Liver (tissue), 9 donors: ENCODE results near the gene ACP7. TPM values are rescaled to one million over a fixed set of nuclear protein-coding genes. Genes with fewer than 3 reads are reported as not detected.
A peak's percentile ranks its signal among the peaks of the same experiment; 100 is the strongest.

ENCODE experiments used
- DNase-seq: peaks from one replicate; pipeline ENCODE4 v3.0.0-alpha.2; 2017; ENCODE audit warnings: low spot score
- H3K27ac ChIP-seq, 2 donors: one replicate each; pipeline ENCODE4 v1.7.0; 2013; ENCODE audit warnings: inconsistent platforms in 2 of 2, low read length in 2 of 2, control low read depth in 1 of 2, low read depth in 1 of 2, mild to moderate bottlenecking in 1 of 2
- H3K27me3 ChIP-seq, 4 donors: one replicate each; pipeline versions ENCODE4 v1.6.1 to v1.7.0; 2013; ENCODE audit warnings: low read length in 3 of 4, inconsistent platforms in 1 of 4, mild to moderate bottlenecking in 1 of 4, moderate library complexity in 1 of 4; ENCODE audit not compliant: control insufficient read depth in 4 of 4, insufficient read depth in 4 of 4
- H3K36me3 ChIP-seq, 4 donors: one replicate each; pipeline versions ENCODE4 v1.6.1 to v1.7.0; 2013; ENCODE audit warnings: low read length in 3 of 4, mild to moderate bottlenecking in 3 of 4, low read depth in 1 of 4, moderate library complexity in 1 of 4; ENCODE audit not compliant: control insufficient read depth in 4 of 4, insufficient read depth in 3 of 4
- H3K4me1 ChIP-seq, 4 donors: one replicate each; pipeline versions ENCODE4 v1.6.1 to v1.7.0; 2013; ENCODE audit warnings: low read length in 3 of 4, mild to moderate bottlenecking in 3 of 4, moderate library complexity in 1 of 4; ENCODE audit not compliant: control insufficient read depth in 4 of 4, insufficient read depth in 4 of 4
- H3K4me3 ChIP-seq, 3 donors: one replicate each; pipeline versions ENCODE4 v1.6.1 to v1.7.0; 2013; ENCODE audit warnings: low read length in 3 of 3, control low read depth in 1 of 3, low read depth in 1 of 3, mild to moderate bottlenecking in 1 of 3
- H3K9ac ChIP-seq, 2 donors: one replicate each; pipeline ENCODE4 v1.7.0; 2013; ENCODE audit warnings: low read length in 2 of 2, mild to moderate bottlenecking in 2 of 2, moderate library complexity in 2 of 2, control low read depth in 1 of 2, low read depth in 1 of 2
- H3K9me3 ChIP-seq, 4 donors: one replicate each; pipeline versions ENCODE4 v1.6.1 to v1.7.0; 2013; ENCODE audit warnings: low read length in 3 of 4; ENCODE audit not compliant: control insufficient read depth in 4 of 4
- ATF3 ChIP-seq: IDR thresholded peaks from 2 replicates; pipeline ENCODE4 v1.6.1; 2016; ENCODE audit warnings: antibody characterized with exemption
- CTCF ChIP-seq: fragments of 150-350 bp; IDR thresholded peaks from 2 replicates; pipeline ENCODE4 v1.5.1; 2017; ENCODE audit warnings: improper control_type of control experiment, low read depth, low read length; ENCODE audit not compliant: missing input control
- EGR1 ChIP-seq, 2 donors: IDR thresholded peaks; 2 replicates each; pipeline ENCODE4 v1.6.1; 2016 to 2018; ENCODE audit warnings: antibody characterized with exemption in 2 of 2, low read depth in 2 of 2
- FOXA1 ChIP-seq: IDR thresholded peaks from 2 replicates; pipeline ENCODE4 v1.6.1; 2016; ENCODE audit warnings: antibody characterized with exemption
- FOXA2 ChIP-seq: IDR thresholded peaks from 2 replicates; pipeline ENCODE4 v1.6.1; 2016; ENCODE audit warnings: antibody characterized with exemption
- GABPA ChIP-seq, 2 donors: IDR thresholded peaks in 1 of 2; conservative IDR thresholded peaks in 1 of 2; 2 replicates each; pipeline ENCODE4 v1.6.1; 2016; ENCODE audit warnings: antibody characterized with exemption in 2 of 2, mild to moderate bottlenecking in 1 of 2, moderate library complexity in 1 of 2
- HNF4A ChIP-seq, 2 donors: conservative IDR thresholded peaks; 2 replicates each; pipeline ENCODE4 v1.6.1; 2016; ENCODE audit warnings: antibody characterized with exemption in 2 of 2, mild to moderate bottlenecking in 2 of 2
- HNF4G ChIP-seq: IDR thresholded peaks from 2 replicates; pipeline ENCODE4 v1.6.1; 2016; ENCODE audit warnings: antibody characterized with exemption
- JUND ChIP-seq, 2 donors: IDR thresholded peaks; 2 replicates each; pipeline ENCODE4 v1.6.1; 2016; ENCODE audit warnings: antibody characterized with exemption in 2 of 2
- MAX ChIP-seq: IDR thresholded peaks from 2 replicates; pipeline ENCODE4 v1.6.1; 2016; ENCODE audit warnings: antibody characterized with exemption
- NR2F2 ChIP-seq: IDR thresholded peaks from 2 replicates; pipeline ENCODE4 v1.6.1; 2016; ENCODE audit warnings: antibody characterized with exemption
- RAD21 ChIP-seq, 2 donors: IDR thresholded peaks; 2 replicates each; pipeline ENCODE4 v1.6.1; 2016; ENCODE audit warnings: antibody characterized with exemption in 2 of 2, mild to moderate bottlenecking in 2 of 2
- REST ChIP-seq: IDR thresholded peaks from 2 replicates; pipeline ENCODE4 v1.6.1; 2016; ENCODE audit warnings: antibody characterized with exemption, mild to moderate bottlenecking
- RXRA ChIP-seq, 2 donors: IDR thresholded peaks; 2 replicates each; pipeline ENCODE4 v1.6.1; 2017 to 2018; ENCODE audit warnings: antibody characterized with exemption in 2 of 2, mild to moderate bottlenecking in 1 of 2
- SP1 ChIP-seq: IDR thresholded peaks from 2 replicates; pipeline ENCODE4 v1.6.1; 2018; ENCODE audit warnings: antibody characterized with exemption, mild to moderate bottlenecking
- TAF1 ChIP-seq: conservative IDR thresholded peaks from 2 replicates; pipeline ENCODE4 v1.6.1; 2016; ENCODE audit warnings: antibody characterized with exemption, mild to moderate bottlenecking
- YY1 ChIP-seq: IDR thresholded peaks from 2 replicates; pipeline ENCODE4 v1.6.1; 2016; ENCODE audit warnings: antibody characterized with exemption, mild to moderate bottlenecking
- ZBTB33 ChIP-seq: IDR thresholded peaks from 2 replicates; pipeline ENCODE4 v1.6.1; 2016; ENCODE audit warnings: antibody characterized with exemption
- WGBS: extraction: QIAGEN DNeasy Blood & Tissue Kit; methylation state at CpG from one replicate; pipeline ENCODE4 v1.1.7; 2013; 5-methylcytosine and 5-hydroxymethylcytosine counted together
- polyA plus RNA-seq, 2 donors: library from polyadenylated mRNA; stranded (reverse) in 1 of 2; unstranded in 1 of 2; fragments of 200-250 nt in 1 of 2; fragments of >200 nt in 1 of 2; fragmentation: Nextera tagmentation in 1 of 2; extraction: Ambion mirVana in 1 of 2; gene quantifications; one replicate each; pipeline versions ENCODE4 v1.2.1 to v1.2.3, GENCODE V29; 2013 to 2015
- total RNA-seq, 2 donors: library from RNA; depleted of rRNA; stranded (reverse); fragments of >200 nt; gene quantifications; one replicate each; pipeline ENCODE4 v1.2.3, GENCODE V29; 2014
- donor health status: healthy.
- donor health status: healthy.
- donor health status: healthy.
- donor health status: healthy.
- donor health status: healthy.

The ACP7 gene
- total and polyA plus RNA-seq, 4 donors = 0.05 TPM; not detected in 3

GRCh38 chr19:39111593-39112199 is 27.5 kb downstream of the ACP7 start:
- Histone ChIP-seq H3K27ac (peak overlapping the region; percentile 82 to 86), H3K9ac (no peak overlapping the region), H3K9me3 (no peaks in the 10 kb centered on the region), H3K4me3 (no peak overlapping the region), H3K4me1 (peaks cover 0 to 8% (median 4%) of the 10 kb centered on the region in 4 donors), H3K36me3 (no peaks in the 10 kb centered on the region), H3K27me3 (no peaks in the 10 kb centered on the region)
- DNase-seq = no peak
- 49% methylated on average over 18 of the region's 18 CpGs for WGBS
- no peak for TF ChIP-seq CTCF
- no peak for TF ChIP-seq EGR1 (IDR thresholded peaks at IDR 0.05; ENCODE audit: low read depth in 2 of 2)
- TF ChIP-seq SP1 = no peak
- TF ChIP-seq ATF3 = no peak
- TF ChIP-seq HNF4A (conservative IDR thresholded peaks at IDR 0.05) = no peak
- TF ChIP-seq TAF1 = no peak
- no peak for TF ChIP-seq GABPA (IDR thresholded peaks at IDR 0.05 in 1 of 2, conservative IDR thresholded peaks at IDR 0.05 in 1 of 2)
- TF ChIP-seq REST = no peak
- TF ChIP-seq NR2F2 = no peak
- TF ChIP-seq YY1 = no peak
- TF ChIP-seq RXRA (IDR thresholded peaks at IDR 0.05) = no peak
- no peak for TF ChIP-seq ZBTB33
- no peak for TF ChIP-seq JUND (IDR thresholded peaks at IDR 0.05)
- TF ChIP-seq FOXA1 = no peak
- no peak for TF ChIP-seq RAD21 (IDR thresholded peaks at IDR 0.05)
- no peak for TF ChIP-seq MAX
- TF ChIP-seq FOXA2 = no peak
- TF ChIP-seq HNF4G = no peak
